HepG2 (cell line): ENCODE results near the gene INF2. TPM values are rescaled to one million over a fixed set of nuclear protein-coding genes. Genes with fewer than 3 reads are reported as not detected.

Source experiments
- ARNT2 ChIP-seq: sonication (generic); formaldehyde crosslinking; IDR thresholded peaks from 2 replicates; pipeline ENCODE4 v1.8.0; 2022; ENCODE audit warnings: mild to moderate bottlenecking, low read depth, missing genetic modification reagents, moderate library complexity
- EEA1 ChIP-seq: sonication (generic); formaldehyde crosslinking; IDR thresholded peaks from 2 replicates; pipeline ENCODE4 v1.5.1; 2020; ENCODE audit warnings: mild to moderate bottlenecking, missing genetic modification reagents, borderline replicate concordance
- FOXM1 ChIP-seq: sonication (generic); formaldehyde crosslinking; IDR thresholded peaks from 2 replicates; pipeline ENCODE4 v1.5.0; 2020; ENCODE audit warnings: missing genetic modification reagents
- KDM5B ChIP-seq: sonication (generic); formaldehyde crosslinking; IDR thresholded peaks from 2 replicates; pipeline ENCODE4 v1.4.0; 2020; ENCODE audit warnings: missing genetic modification reagents, mild to moderate bottlenecking, borderline replicate concordance
- KLF11 ChIP-seq: IDR thresholded peaks from 2 replicates; pipeline ENCODE4 v1.6.1; 2016; ENCODE audit warnings: missing compliant biosample characterization
- KMT2B ChIP-seq: IDR thresholded peaks from 2 replicates; pipeline ENCODE4 v1.6.1; 2016; ENCODE audit warnings: missing genetic modification reagents, missing compliant biosample characterization
- MTA3 ChIP-seq: sonication (generic); formaldehyde crosslinking; IDR thresholded peaks from 2 replicates; pipeline ENCODE4 v1.4.0; 2020; ENCODE audit warnings: missing genetic modification reagents
- NPAS2 ChIP-seq: sonication (generic); formaldehyde crosslinking; IDR thresholded peaks from 2 replicates; pipeline ENCODE4 v1.8.0; 2022; ENCODE audit warnings: mild to moderate bottlenecking, missing genetic modification reagents, borderline replicate concordance
- POLR2G ChIP-seq: fragments of 200-400 bp; formaldehyde crosslinking; IDR thresholded peaks from 2 replicates; pipeline ENCODE4 v1.6.1; 2018; ENCODE audit warnings: mild to moderate bottlenecking, low read depth, low read length, moderate library complexity
- RFX5 ChIP-seq: IDR thresholded peaks from 2 replicates; pipeline ENCODE4 v1.6.1; 2011; ENCODE audit warnings: low read depth, low read length, improper control_type of control experiment
- ZNF543 ChIP-seq: sonication (generic); formaldehyde crosslinking; IDR thresholded peaks from 2 replicates; pipeline ENCODE4 v1.4.0; 2020; ENCODE audit warnings: mild to moderate bottlenecking, missing genetic modification reagents
- ZZZ3 ChIP-seq: sonication (generic); formaldehyde crosslinking; IDR thresholded peaks from 2 replicates; pipeline ENCODE4 v1.4.0; 2020; ENCODE audit warnings: missing genetic modification reagents, mild to moderate bottlenecking, borderline replicate concordance
- polyA plus RNA-seq, 8 experiments: library from polyadenylated mRNA; depleted of rRNA in 3 of 8; stranded (reverse) in 7 of 8; unstranded in 1 of 8; fragments of >200 nt; fragmentation: Illumina TruSeq in 4 of 8; extraction: Trizol in 4 of 8; gene quantifications; 2 replicates each; pipeline versions ENCODE4 v1.2.1 to v1.2.3, GENCODE V29; 2011 to 2016; ENCODE audit warnings: low read depth in 4 of 8, missing spikeins in 1 of 8, mixed read lengths in 1 of 8; ENCODE audit not compliant: insufficient read depth in 1 of 8
- total RNA-seq, 5 experiments: library from RNA; depleted of rRNA; stranded (reverse); fragments of >200 nt; fragmentation: Illumina TruSeq; extraction: Trizol; gene quantifications; 2 replicates each; pipeline ENCODE4 v1.2.3, GENCODE V29; 2016; ENCODE audit warnings: low read depth in 1 of 5
- TF ChIP-seq, protein P1 (sequence below): sonication (generic); formaldehyde crosslinking; IDR thresholded peaks from 2 replicates; pipeline ENCODE4 v1.5.1; 2020; ENCODE audit warnings: missing genetic modification reagents, mild to moderate bottlenecking, borderline replicate concordance
- TF ChIP-seq, protein P2 (sequence below): sonication (generic); formaldehyde crosslinking; IDR thresholded peaks from 2 replicates; pipeline ENCODE4 v1.8.0; 2022; ENCODE audit warnings: missing genetic modification reagents, mild to moderate bottlenecking, inconsistent platforms, borderline replicate concordance
- TF ChIP-seq, protein P3 (sequence below): sonication (generic); formaldehyde crosslinking; IDR thresholded peaks from 2 replicates; pipeline ENCODE4 v1.5.1; 2020; ENCODE audit warnings: mild to moderate bottlenecking, missing genetic modification reagents, moderate library complexity
- TF ChIP-seq, protein P4 (sequence below): sonication (generic); formaldehyde crosslinking; IDR thresholded peaks from 2 replicates; pipeline ENCODE4 v1.4.0; 2020; ENCODE audit warnings: missing genetic modification reagents, borderline replicate concordance
- TF ChIP-seq, protein P5 (sequence below): sonication (generic); formaldehyde crosslinking; IDR thresholded peaks from 2 replicates; pipeline ENCODE4 v1.8.0; 2023; ENCODE audit warnings: mild to moderate bottlenecking, missing genetic modification reagents

The INF2 gene
- total and polyA plus RNA-seq, 2 of the 13 experiments (the other 11 are each of a cell fraction or from before 2014, with no cell fraction given): 16.4 to 26.4 TPM

DNA sequence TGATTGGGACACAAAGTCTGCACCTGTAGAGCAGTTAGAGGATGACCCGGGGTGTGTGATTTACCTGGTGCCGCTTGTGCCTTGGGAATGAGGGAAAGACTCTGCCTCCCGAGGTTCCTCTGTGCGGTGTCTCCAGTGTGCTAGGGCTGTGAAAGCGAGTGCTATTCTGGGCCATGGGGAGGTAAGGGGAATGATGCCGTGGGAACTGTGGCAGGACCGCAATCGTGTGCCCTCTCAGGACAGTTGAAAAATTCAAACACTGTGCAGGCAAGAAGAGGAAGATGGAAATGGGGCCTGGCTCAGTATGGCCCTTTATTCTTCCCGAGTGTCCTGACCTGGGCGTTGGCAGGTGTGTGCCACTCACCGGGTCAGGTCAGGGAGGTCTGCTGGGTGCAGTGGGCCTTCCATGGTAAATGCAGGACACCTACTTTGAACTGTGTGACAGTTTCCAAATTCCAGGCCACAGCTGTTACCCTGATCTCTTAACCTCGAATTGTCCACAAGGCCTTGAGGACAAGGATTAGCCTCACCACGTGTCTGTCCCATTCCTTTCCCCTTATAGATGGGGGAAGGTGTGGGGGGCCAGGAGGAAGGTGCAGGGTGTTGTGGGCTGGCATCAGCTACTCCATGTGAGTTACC lies 64.9 kb downstream of the INF2 start (continued):
- TF ChIP-seq RFX5: no peak
- TF ChIP-seq, protein P1, sequence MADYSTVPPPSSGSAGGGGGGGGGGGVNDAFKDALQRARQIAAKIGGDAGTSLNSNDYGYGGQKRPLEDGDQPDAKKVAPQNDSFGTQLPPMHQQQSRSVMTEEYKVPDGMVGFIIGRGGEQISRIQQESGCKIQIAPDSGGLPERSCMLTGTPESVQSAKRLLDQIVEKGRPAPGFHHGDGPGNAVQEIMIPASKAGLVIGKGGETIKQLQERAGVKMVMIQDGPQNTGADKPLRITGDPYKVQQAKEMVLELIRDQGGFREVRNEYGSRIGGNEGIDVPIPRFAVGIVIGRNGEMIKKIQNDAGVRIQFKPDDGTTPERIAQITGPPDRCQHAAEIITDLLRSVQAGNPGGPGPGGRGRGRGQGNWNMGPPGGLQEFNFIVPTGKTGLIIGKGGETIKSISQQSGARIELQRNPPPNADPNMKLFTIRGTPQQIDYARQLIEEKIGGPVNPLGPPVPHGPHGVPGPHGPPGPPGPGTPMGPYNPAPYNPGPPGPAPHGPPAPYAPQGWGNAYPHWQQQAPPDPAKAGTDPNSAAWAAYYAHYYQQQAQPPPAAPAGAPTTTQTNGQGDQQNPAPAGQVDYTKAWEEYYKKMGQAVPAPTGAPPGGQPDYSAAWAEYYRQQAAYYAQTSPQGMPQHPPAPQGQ (CRISPR knock-in tag): no peak
- TF ChIP-seq MTA3 (CRISPR knock-in tag): no peak
- no peak for TF ChIP-seq NPAS2 (CRISPR knock-in tag)
- peak; percentile 27 for TF ChIP-seq POLR2G
- no peak for TF ChIP-seq EEA1 (CRISPR knock-in tag)
- TF ChIP-seq KMT2B: no peak
- TF ChIP-seq, protein P2, sequence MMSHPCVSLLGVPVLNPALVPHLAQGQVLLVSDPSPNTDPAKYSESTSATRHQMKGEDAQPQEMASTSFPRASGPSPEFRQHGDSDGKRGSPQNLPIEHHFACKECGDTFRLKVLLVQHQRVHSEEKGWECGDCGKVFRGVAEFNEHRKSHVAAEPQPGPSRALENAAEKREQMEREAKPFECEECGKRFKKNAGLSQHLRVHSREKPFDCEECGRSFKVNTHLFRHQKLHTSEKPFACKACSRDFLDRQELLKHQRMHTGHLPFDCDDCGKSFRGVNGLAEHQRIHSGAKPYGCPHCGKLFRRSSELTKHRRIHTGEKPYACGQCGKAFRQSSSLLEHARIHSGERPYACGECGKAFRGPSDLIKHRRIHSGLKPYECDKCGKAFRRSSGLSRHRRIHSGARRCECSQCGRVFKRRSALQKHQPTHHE (CRISPR knock-in tag): no peak
- no peak for TF ChIP-seq KLF11 (CRISPR knock-in tag)
- no peak for TF ChIP-seq KDM5B (CRISPR knock-in tag)
- no peak for TF ChIP-seq ARNT2 (CRISPR knock-in tag)
- TF ChIP-seq FOXM1 (CRISPR knock-in tag): no peak
- TF ChIP-seq, protein P3, sequence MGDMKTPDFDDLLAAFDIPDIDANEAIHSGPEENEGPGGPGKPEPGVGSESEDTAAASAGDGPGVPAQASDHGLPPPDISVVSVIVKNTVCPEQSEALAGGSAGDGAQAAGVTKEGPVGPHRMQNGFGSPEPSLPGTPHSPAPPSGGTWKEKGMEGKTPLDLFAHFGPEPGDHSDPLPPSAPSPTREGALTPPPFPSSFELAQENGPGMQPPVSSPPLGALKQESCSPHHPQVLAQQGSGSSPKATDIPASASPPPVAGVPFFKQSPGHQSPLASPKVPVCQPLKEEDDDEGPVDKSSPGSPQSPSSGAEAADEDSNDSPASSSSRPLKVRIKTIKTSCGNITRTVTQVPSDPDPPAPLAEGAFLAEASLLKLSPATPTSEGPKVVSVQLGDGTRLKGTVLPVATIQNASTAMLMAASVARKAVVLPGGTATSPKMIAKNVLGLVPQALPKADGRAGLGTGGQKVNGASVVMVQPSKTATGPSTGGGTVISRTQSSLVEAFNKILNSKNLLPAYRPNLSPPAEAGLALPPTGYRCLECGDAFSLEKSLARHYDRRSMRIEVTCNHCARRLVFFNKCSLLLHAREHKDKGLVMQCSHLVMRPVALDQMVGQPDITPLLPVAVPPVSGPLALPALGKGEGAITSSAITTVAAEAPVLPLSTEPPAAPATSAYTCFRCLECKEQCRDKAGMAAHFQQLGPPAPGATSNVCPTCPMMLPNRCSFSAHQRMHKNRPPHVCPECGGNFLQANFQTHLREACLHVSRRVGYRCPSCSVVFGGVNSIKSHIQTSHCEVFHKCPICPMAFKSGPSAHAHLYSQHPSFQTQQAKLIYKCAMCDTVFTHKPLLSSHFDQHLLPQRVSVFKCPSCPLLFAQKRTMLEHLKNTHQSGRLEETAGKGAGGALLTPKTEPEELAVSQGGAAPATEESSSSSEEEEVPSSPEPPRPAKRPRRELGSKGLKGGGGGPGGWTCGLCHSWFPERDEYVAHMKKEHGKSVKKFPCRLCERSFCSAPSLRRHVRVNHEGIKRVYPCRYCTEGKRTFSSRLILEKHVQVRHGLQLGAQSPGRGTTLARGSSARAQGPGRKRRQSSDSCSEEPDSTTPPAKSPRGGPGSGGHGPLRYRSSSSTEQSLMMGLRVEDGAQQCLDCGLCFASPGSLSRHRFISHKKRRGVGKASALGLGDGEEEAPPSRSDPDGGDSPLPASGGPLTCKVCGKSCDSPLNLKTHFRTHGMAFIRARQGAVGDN (CRISPR knock-in tag): 0 out of 2 replicates have a peak, but pooled peaks have one; percentile 38
- TF ChIP-seq, protein P4, sequence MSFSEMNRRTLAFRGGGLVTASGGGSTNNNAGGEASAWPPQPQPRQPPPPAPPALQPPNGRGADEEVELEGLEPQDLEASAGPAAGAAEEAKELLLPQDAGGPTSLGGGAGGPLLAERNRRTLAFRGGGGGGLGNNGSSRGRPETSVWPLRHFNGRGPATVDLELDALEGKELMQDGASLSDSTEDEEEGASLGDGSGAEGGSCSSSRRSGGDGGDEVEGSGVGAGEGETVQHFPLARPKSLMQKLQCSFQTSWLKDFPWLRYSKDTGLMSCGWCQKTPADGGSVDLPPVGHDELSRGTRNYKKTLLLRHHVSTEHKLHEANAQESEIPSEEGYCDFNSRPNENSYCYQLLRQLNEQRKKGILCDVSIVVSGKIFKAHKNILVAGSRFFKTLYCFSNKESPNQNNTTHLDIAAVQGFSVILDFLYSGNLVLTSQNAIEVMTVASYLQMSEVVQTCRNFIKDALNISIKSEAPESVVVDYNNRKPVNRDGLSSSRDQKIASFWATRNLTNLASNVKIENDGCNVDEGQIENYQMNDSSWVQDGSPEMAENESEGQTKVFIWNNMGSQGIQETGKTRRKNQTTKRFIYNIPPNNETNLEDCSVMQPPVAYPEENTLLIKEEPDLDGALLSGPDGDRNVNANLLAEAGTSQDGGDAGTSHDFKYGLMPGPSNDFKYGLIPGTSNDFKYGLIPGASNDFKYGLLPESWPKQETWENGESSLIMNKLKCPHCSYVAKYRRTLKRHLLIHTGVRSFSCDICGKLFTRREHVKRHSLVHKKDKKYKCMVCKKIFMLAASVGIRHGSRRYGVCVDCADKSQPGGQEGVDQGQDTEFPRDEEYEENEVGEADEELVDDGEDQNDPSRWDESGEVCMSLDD (CRISPR knock-in tag): no peak
- no peak for TF ChIP-seq ZZZ3 (CRISPR knock-in tag)
- TF ChIP-seq ZNF543: no peak
- TF ChIP-seq, protein P5, sequence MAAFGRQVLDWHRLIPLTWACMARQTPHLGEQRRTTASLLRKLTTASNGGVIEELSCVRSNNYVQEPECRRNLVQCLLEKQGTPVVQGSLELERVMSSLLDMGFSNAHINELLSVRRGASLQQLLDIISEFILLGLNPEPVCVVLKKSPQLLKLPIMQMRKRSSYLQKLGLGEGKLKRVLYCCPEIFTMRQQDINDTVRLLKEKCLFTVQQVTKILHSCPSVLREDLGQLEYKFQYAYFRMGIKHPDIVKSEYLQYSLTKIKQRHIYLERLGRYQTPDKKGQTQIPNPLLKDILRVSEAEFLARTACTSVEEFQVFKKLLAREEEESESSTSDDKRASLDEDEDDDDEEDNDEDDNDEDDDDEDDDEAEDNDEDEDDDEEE (CRISPR knock-in tag): no peak
